GM18909 (cell line): ENCODE measurements around the gene OSBPL1A.

Experiments
- ATAC-seq: cut with Tn5 transposase; IDR thresholded peaks from one replicate; pipeline ENCODE4 v1.9.1; 2021; ENCODE audit warnings: mild to moderate bottlenecking; ENCODE audit not compliant: unreplicated experiment, poor library complexity

The OSBPL1A gene

DNA sequence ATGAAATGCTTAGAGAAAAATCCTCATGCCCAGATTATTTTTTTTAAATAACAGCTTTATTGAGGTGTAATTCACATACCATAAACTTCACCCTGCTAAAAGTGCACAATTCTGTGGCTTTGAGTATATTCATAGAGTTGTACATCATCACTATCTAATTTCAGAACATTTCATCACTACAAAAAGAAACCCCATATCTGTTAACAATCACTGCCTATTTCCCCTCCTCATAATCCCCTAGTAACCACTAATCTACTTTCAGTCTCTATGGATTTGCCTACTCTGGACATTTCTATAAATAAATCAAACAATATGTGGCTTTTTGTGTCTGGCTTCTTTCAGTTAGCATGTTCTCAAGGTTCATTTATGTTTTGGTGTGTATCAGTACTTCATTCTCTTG is 51.4 kb downstream of the OSBPL1A start:
- ATAC-seq = no peak

DNA sequence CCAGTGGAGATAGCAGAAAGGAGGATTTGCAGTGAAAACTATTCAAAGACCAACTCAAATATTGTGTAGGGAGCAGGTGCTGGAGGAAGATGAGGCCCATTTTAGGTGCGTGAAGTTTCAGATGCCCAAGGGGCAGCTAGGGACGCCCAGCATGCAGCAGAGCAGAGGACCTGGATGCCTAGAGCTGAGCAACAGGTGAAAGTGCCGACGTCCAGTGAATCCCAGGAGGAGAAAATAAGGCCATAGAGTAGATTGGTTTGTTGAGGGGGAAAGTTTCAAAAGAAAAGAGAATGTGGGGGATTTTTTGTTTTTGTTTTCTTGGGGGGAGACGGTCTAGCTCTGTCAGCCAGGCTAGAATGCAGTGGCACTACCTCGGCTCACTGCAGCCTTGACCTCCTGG is 53.1 kb downstream of the OSBPL1A start:
- no peak for ATAC-seq

DNA sequence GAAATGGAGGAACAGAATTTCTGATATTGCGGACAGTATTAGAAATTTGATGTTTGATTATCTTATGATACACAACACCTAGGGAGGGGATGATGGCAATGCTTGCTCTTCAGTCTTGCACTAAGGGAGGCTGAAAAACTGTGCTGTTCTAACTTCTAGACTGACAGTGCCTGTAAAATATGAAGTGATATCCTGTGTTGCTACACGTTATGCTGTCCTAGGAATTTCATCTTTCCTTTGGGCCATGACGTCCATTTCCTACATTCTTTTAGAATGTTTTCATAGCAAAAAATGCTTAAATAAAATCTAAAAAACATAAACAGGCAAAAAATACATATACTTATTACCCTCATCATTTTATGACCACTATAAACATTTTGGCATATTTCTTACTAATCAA is 55.3 kb downstream of the OSBPL1A start:
- ATAC-seq = no peak

DNA sequence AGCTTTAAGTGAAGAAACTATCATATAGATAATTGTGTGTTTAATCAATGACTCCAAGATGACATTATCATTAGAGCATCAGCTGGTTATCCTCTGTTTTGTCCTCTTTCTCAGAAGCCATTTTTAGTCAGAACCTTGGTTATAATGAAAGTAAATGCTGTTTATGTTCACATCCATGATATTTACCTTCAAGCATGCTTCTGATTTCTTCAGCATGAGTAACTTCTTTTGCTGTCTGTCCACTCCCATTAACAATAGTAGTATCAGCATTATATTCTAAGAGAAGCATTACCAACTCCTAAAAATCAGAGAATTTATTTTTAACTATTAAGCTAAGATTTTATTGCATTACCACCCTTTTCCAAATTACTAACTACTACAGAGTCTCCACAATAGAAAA is 56.3 kb downstream of the OSBPL1A start:
- no peak for ATAC-seq

DNA sequence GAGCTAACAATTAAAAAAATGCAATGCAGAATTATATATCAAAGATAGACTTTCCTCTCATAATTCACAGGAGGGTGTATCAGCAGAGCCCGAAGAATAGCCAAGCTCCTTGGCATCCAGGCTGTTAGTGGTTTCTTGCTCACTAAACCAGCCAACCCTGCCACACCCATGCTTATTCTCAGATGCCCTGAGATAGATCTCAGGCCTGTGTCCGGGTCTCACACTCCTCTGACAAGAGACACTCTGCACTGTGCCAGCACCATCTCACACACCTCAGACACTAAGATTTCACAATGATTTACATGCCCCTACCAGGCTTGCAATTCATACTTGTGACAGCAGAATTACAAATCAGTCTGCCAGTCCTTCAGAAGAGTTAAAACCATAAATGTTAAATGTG is 64.5 kb downstream of the OSBPL1A start:
- ATAC-seq = no peak

DNA sequence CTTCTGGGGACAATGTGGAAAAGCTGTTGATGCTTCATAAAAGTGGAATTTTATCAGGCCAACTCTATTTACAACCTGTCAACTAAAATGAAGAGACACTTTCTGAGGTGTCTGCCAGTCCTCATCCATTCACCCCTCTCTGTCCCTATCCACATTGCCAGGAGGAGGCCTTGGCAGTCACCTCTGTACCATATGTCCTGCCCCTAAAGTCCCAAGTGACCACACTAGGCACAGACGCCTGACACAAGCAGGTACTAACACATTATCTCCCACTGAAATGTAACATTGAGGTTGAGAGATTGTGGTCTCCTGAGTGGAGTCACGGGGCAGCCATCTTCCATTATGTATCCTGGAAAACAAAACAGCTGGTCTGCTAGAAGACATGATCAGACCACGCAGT is 71.4 kb downstream of the OSBPL1A start:
- no peak for ATAC-seq

DNA sequence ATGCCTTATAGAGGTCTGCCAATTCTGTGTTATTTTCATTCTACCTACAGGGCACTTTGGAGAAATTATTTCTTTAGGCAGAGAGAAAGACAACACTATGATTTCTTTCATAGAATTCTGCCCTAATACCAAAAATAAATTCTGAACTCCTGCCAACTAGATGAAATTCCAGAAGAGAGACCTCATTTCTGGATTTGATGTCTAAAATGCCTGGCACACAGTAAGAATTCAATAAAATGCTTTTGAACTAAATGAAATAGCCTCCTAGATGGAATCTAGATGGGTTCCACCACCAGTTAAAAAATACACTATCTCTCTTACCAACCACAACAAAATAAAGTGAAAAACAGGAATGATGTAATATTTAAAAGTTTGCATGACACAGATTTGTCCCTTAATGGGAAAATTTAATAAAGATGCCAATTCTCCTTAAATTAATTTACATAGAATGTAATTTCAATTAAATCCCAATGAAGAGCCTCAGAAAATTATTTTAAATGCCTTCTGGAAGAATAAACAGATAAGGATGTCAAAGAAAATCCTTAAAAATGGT is 75.0 kb downstream of the OSBPL1A start:
- no peak for ATAC-seq

DNA sequence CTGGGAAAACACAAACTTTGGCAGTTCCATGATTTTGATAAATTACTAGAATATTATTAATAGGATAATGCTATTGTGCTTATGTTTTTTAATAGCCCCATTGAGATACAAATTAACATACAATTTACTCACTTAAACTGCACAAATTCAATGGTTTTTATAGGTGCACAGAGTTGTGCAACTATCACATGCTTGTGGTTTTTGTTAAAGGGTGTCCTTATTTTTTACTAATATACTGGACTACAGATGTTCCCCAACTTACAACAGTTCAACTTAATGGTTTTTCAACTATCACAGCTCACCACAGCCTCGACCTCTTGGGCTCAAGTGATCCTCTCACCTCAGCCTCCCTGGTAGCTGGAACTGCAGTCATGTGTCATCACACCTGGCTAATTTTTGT is 76.6 kb downstream of the OSBPL1A start:
- ATAC-seq = no peak

DNA sequence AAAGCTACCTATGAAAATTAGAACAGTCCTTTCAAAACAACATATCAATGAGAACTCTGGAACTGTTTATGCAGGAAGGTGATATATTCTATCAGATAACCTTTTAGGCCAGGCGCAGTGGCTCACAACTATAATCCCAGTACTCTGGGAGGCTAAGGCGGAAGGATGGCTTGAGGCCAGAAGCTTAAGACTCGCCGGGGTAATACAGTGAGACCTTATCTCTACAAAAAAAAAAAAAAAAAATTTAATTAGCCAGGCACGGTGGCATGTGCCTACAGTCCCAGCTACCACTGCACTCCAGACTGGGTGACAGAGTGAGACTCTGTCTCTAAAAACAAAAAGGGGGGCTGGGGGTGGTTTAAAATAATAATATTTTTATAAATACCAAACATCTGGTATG is 77.9 kb downstream of the OSBPL1A start:
- ATAC-seq = no peak

DNA sequence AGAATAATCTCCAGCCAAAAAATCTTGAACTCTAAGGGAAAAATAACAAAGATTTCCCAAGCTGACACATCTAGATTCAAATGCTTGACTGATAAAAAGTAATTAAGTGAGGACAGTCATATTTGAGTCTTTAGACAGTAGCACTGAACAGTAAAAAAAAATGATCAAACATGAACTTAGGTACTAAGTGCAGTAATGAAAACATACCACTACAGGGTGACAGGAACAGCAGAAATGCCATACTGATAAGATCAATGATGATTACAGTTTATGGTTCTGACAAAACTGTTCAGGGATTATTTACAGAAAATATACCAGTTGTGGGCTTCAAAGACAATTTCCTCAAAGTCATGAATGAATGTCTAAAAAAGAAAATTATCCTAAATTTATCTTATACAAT is 80.3 kb downstream of the OSBPL1A start:
- ATAC-seq = no peak

DNA sequence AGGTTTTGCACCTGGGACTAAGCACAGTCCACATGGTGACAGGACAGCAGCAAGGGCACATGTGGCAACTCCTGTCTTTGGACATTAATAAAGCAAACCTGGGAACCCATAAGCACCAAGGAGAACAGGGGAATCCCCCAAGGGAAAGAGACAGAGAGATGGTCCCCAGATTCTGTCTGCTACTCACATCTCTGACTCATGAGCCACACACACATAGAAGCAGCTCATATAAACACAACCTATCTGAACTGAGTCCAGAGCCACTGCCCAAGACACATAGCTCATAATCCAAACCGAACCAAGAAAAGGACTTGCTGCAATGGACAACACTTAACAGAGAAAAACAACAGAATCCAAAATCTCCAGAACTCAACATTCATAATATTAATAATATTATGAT is 82.5 kb downstream of the OSBPL1A start:
- ATAC-seq = no peak

DNA sequence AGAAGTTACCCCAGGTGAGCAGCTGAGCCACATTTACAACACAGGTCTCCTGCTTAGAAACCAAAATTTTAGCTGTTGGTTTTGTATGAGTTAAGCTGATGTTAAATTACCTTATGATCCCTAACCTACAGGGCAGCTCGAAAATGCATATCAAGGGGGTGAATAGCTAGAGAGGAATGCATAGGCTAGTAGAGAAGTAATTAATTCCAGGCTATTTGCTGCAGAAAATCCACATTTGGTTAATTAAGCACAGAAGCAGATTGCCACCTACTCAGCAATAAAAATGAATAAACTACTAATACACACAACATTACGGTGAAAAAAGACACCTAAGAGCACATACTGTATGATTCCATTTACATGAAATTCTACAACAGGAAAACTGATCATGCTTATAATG is 91.4 kb downstream of the OSBPL1A start:
- no peak for ATAC-seq

DNA sequence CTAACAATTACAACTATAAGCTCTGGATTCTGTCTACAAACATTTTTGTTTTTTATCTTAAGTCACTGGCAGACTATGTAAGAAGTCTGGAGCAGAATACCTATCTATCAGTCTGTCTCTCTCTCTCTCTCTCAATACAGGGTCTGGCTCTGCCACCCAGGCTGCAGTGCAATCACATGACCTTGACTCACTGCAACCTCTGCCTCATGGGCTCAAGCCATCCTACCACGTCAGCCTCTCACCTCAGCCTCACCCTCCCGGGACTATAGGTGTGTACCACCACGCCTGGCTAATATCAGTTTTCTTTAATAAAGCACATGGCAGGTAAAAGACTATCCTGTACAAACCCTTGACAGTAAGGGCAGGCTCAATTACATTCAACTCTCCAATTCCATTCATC is 96.9 kb downstream of the OSBPL1A start:
- no peak for ATAC-seq

DNA sequence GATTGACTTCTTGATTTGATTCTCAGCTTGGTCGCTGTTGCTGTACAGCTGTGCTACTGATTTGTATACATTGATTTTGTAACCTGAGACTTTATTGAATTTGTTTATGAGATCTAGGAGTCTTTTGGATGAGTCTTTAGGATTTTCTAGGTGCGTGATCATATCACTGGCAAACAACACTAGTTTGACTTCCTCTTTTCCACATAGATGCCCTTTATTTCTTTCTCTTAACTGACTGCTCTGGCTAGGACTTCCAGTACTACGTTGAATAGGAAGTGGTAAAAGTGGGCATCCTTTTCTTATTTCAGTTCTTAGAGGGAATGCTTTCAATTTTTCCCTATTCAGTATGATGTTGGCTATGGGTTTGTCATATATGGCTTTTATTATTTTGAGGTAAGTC is 101.3 kb downstream of the OSBPL1A start:
- no peak for ATAC-seq

DNA sequence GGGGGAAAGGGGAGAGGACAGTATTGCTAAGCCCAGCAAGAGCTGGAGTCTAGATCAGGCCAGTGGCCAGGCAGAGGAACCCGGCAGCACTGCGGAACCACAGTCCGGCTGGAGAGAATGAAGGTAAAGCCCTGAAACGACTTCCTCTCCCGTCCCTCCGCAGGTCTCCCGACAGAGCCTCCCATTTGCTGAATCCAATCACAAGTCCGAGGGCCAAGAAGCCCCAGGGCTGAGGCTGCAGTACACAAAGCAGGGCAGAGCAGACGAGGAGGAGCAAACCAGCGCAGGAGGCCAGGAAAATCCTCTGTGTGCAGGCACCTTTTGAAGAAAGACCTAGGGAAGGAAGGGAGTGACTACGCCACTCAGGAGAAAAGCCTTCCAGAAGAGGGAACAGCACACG is 104.4 kb downstream of the OSBPL1A start:
- no peak for ATAC-seq

DNA sequence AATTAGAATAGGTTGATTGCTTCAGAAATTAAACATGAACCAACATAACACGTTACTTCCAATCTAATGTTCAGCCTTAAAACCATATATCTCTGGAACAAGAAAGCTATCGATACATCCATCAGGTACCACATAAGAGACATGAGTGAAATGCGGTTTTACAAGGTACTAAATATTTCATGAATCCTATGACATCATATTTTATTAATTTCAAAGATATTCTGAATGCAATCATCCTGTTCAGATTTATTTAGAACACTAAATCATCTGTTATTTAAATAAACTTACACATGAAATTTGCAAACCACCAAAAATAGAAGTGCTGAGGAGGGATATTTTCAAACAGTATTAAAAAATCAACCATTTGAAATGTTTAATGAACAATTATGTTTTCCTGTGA is 119.0 kb downstream of the OSBPL1A start:
- ATAC-seq = no peak

DNA sequence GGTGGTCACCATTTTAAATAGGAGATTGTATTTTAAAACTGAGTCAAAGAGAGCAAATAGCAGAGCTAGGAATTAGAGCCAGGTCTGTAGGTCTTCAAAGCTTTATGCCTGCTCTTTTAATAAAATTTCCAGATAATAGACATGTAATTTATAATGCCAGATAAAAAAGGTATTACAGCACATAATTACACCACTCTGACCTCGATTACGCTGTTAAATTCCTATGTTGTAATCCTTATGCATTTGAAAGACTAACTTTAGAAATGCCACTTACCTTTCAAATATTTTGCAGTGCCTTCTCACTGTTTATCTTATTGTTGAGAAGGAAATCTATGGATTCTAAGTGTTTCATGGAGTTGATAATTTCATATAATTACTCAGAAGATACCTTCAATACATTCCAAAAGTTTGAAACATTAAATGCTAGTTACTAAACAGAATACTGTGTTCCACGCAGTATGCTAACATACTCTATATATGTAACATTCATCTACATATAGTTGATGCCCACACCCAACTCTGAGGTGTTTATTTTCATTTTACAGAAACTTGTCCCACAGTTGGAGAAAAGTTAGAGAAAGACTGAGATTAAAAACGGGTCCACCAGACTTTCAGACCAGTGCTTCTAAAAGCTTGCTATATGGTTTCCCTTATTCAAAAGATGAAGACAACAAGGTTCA is 120.0 kb downstream of the OSBPL1A start:
- no peak for ATAC-seq

DNA sequence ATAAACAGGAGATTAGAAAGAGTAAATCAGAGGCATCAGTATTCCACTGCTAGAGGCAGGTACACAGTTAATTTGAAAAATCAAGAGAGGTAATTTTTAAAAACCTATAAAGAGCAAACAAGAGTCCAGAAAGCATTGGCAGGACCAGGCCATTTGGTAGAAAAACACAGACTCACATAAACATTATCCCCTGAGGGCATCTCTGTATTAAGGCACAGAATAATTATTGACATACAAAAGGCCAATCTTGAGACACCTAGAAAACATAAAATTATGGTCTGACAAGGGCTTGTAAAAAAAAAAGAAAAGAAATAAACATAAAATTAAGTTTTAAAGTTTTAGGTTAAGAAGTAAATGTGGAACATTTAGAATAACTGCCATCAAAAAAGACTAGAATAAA is 120.6 kb downstream of the OSBPL1A start:
- ATAC-seq = no peak

DNA sequence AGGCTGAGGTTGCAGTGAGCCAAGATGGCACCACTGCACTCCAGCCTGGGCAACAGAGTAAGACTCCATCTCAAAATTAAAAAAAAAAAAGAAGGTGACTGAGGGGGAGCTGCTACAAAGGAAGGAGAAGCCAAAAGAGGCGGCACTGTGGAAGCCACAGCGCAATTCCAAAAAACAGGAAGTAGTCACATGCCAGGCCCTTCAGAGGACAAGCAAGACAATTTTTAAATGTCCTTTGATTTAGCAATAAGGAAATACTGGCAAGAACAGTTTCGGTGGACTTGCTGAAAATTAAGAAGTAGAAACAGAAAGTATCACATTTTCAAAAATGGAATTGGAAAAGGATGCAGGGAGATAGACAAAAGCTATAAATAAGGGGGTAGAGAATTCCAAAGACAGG is 122.8 kb downstream of the OSBPL1A start:
- no peak for ATAC-seq

DNA sequence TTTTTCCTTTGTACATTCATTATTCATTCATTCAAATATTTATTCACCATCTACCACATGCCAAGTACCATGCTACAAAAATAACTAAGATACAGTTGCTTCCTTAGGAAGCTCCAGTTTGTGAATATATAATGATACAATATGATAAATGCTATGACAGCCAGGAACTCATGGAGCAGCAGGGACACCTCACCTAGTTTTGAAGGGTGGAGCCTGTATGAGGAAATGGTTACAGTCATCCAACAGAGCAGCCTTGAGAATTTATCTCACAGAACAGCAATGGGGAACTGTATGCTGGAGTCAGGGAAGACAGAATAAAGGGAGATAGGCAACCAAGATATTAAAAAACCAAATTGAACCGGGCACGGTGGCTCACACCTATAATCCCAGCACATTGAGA is 124.0 kb downstream of the OSBPL1A start:
- no peak for ATAC-seq

DNA sequence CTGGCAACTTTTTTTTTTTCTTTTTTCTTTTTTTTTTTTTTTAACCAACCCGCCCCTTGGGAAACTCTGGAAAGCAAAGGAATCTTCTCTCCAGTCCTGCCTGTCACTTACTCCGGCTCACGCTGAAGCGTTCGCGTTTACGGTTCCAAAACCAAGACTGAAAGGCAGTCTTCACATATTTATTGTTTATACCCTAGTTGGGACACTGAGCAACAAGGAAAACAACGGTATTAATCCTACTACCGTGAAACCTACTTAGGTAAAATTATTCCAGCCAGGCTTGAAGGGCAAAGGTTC is 125.4 kb downstream of the OSBPL1A start:
- no peak for ATAC-seq

DNA sequence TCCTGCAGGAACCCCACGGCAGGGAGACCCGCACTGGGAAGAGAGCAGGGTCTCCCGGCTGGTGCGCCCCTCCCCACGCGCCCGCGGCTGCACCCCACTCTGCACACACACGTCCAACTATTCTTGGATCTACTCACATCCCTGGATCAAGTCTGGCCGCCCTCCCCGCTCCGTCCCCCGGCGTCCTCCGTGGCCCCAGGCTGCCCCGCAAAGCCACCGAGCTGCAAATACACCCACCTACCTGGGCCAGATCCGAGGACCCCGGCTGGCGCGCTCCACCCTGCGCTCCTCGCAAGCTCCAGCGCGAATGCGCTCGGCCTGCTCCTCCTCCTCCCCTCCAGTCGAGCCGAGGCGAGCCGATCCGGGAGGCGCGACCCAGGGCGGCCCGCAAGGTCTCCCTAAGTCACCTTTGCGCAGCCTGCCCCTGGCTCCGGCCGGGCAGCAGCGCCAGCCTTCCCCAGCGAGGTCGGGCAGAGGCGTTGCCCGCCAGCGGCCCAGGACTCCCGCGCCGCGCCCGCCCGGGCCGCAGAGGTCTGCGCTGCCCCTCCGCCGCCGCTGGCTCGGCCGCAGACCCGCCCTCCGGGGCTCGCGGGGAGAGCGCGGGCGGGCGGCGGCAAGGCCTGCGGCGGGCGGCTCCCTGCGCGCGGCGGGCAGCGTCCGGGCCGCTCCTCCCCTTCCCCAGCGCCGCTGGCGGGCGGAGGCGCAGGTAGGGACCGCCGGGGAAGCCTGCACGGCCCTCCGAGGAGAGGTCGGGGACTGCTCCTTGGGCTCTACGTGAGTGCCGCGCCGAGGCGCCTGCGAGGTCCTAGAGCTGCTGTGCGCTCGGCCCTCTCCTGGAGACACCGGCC is 126.0 kb downstream of the OSBPL1A start:
- ATAC-seq = no peak
